H1 (cell line): ENCODE data around the gene OCRL. TPM values are rescaled to one million over a fixed set of nuclear protein-coding genes. Genes with fewer than 3 reads are reported as not detected.

ENCODE experiments used
- CTCF ChIA-PET: fragments of 300-600 bp; sonication (Branson Sonifier 250); formaldehyde crosslinking; loops from one replicate; lab custom pipeline; 2021; ENCODE audit not compliant: partially characterized antibody; lab: Charles Lee
- POLR2A ChIA-PET: fragments of 300-600 bp; sonication (Branson Sonifier 250); formaldehyde crosslinking; loops from one replicate; lab custom pipeline; 2021; ENCODE audit warnings: inconsistent platforms; ENCODE audit not compliant: partially characterized antibody; lab: Charles Lee
- DNase-seq, 2 experiments: peaks; one replicate each; pipeline versions ENCODE4 v3.0.0 to v3.0.0-alpha.2; 2010 to 2022; ENCODE audit warnings: low spot score in 2 of 2, low read depth in 1 of 2, mixed read lengths in 1 of 2
- FAIRE-seq: peaks from 2 replicates; lab custom pipeline; 2011; peaks lifted over from hg19 to GRCh38; lab: Jason Lieb, UNC
- H2AFZ ChIP-seq: 2 replicates; pipeline ENCODE4 v1.8.1; 2012; ENCODE audit warnings: low read length, inconsistent platforms
- H2AK5ac ChIP-seq: 2 replicates; pipeline ENCODE4 v1.6.1; 2013; ENCODE audit warnings: low read depth, low read length
- H2BK120ac ChIP-seq: replicated peaks from 2 replicates; pipeline ENCODE3; 2013; ENCODE audit warnings: low read depth, low read length, inconsistent platforms
- H2BK12ac ChIP-seq: 2 replicates; pipeline ENCODE4 v1.6.1; 2013; ENCODE audit warnings: low read depth, low read length
- H2BK15ac ChIP-seq: 2 replicates; pipeline ENCODE4 v1.6.1; 2013; ENCODE audit warnings: low read length
- H2BK20ac ChIP-seq: 2 replicates; pipeline ENCODE4 v1.6.1; 2013; ENCODE audit warnings: low read length
- H2BK5ac ChIP-seq: 2 replicates; pipeline ENCODE4 v1.6.1; 2013; ENCODE audit warnings: low read depth, low read length
- H3K14ac ChIP-seq: 2 replicates; pipeline ENCODE4 v1.6.1; 2013; ENCODE audit warnings: inconsistent platforms; ENCODE audit not compliant: insufficient read length
- H3K18ac ChIP-seq: 2 replicates; pipeline ENCODE4 v1.6.1; 2013; ENCODE audit warnings: low read length; ENCODE audit errors: extremely low read depth
- H3K23ac ChIP-seq: 2 replicates; pipeline ENCODE4 v1.6.1; 2013; ENCODE audit warnings: inconsistent platforms; ENCODE audit not compliant: insufficient read length
- H3K23me2 ChIP-seq: 2 replicates; pipeline ENCODE4 v1.6.1; 2013; ENCODE audit warnings: low read depth, low read length
- H3K27ac ChIP-seq: 2 replicates; pipeline ENCODE4 v1.6.1; 2011; ENCODE audit warnings: low read depth, low read length, inconsistent platforms
- H3K27me3 ChIP-seq, 4 experiments: replicated peaks in 1 of 4; 1 replicate in 1 of 4; 2 replicates in 3 of 4; pipeline versions ENCODE4 v1.6.1 to v1.8.1; 2011 to 2013; ENCODE audit warnings: low read length in 3 of 4, mild to moderate bottlenecking in 3 of 4, inconsistent platforms in 2 of 4, mixed read lengths in 2 of 4, moderate library complexity in 1 of 4; ENCODE audit not compliant: control insufficient read depth in 3 of 4, insufficient read depth in 3 of 4; ENCODE audit errors: extremely low read depth in 1 of 4
- H3K36me3 ChIP-seq, 4 experiments: 2 replicates each; pipeline versions ENCODE4 v1.6.1 to v1.8.1; 2011 to 2013; ENCODE audit warnings: mild to moderate bottlenecking in 4 of 4, low read length in 3 of 4, moderate library complexity in 2 of 4, control low read depth in 1 of 4, inconsistent platforms in 1 of 4; ENCODE audit not compliant: insufficient read depth in 4 of 4, control insufficient read depth in 2 of 4
- H3K4ac ChIP-seq: replicated peaks from 2 replicates; pipeline ENCODE3; 2013; ENCODE audit warnings: low read length, low read depth, mixed read lengths, inconsistent platforms; ENCODE audit not compliant: insufficient read length
- H3K4me1 ChIP-seq, 4 experiments: replicated peaks in 1 of 4; 1 replicate in 1 of 4; 2 replicates in 3 of 4; pipeline versions ENCODE4 v1.6.1 to v1.8.1; 2011 to 2013; ENCODE audit warnings: low read length in 3 of 4, inconsistent platforms in 2 of 4, mixed read lengths in 1 of 4; ENCODE audit not compliant: insufficient read depth in 4 of 4, control insufficient read depth in 3 of 4
- H3K4me2 ChIP-seq, 2 experiments: 2 replicates each; pipeline versions ENCODE4 v1.6.1 to v1.8.1; 2011 to 2013; ENCODE audit warnings: low read depth in 2 of 2, low read length in 2 of 2, control low read depth in 1 of 2, inconsistent platforms in 1 of 2, mild to moderate bottlenecking in 1 of 2; ENCODE audit not compliant: insufficient read depth in 1 of 2
- H3K4me3 ChIP-seq, 4 experiments: fragments of 200-600, 300-600 bp in 1 of 4; sonication (generic), shearing (Covaris generic), sonication (Bioruptor Twin) in 1 of 4; 2 replicates each; pipeline versions ENCODE4 v1.5.1 to v1.8.1; 2011 to 2016; ENCODE audit warnings: low read length in 4 of 4, low read depth in 3 of 4, control low read depth in 2 of 4, inconsistent platforms in 2 of 4, mild to moderate bottlenecking in 2 of 4, mixed read lengths in 1 of 4, moderate library complexity in 1 of 4; ENCODE audit not compliant: insufficient read depth in 2 of 4; ENCODE audit errors: extremely low read depth in 1 of 4
- H3K56ac ChIP-seq: replicated peaks from 2 replicates; pipeline ENCODE3; 2013; ENCODE audit warnings: low read depth, mild to moderate bottlenecking, mixed read lengths, low read length, inconsistent platforms; ENCODE audit not compliant: insufficient read length
- H3K79me1 ChIP-seq: 2 replicates; pipeline ENCODE4 v1.6.1; 2013; ENCODE audit warnings: low read depth, low read length, control low read depth
- H3K79me2 ChIP-seq, 2 experiments: 2 replicates each; pipeline versions ENCODE4 v1.6.1 to v1.8.1; 2012 to 2013; ENCODE audit warnings: low read length in 2 of 2, mild to moderate bottlenecking in 2 of 2, inconsistent platforms in 1 of 2; ENCODE audit not compliant: insufficient read depth in 2 of 2, control insufficient read depth in 1 of 2
- H3K9ac ChIP-seq, 4 experiments: replicated peaks in 1 of 4; 1 replicate in 1 of 4; 2 replicates in 3 of 4; pipeline versions ENCODE4 v1.6.1 to v1.8.1; 2011 to 2013; ENCODE audit warnings: low read depth in 3 of 4, low read length in 3 of 4, control low read depth in 2 of 4, mild to moderate bottlenecking in 2 of 4, moderate library complexity in 2 of 4, inconsistent platforms in 1 of 4; ENCODE audit errors: extremely low read depth in 1 of 4
- H3K9me3 ChIP-seq, 2 experiments: 2 replicates each; pipeline versions ENCODE4 v1.6.1 to v1.8.1; 2012 to 2013; ENCODE audit warnings: mild to moderate bottlenecking in 2 of 2, moderate library complexity in 2 of 2, control low read depth in 1 of 2, inconsistent platforms in 1 of 2, low read depth in 1 of 2, low read length in 1 of 2, mixed read lengths in 1 of 2; ENCODE audit not compliant: insufficient read depth in 2 of 2
- H4K20me1 ChIP-seq, 2 experiments: replicated peaks in 1 of 2; 2 replicates each; pipeline versions ENCODE3 to v1.8.1; 2011 to 2013; ENCODE audit warnings: inconsistent platforms in 2 of 2, low read length in 2 of 2, mild to moderate bottlenecking in 1 of 2; ENCODE audit not compliant: insufficient read depth in 2 of 2, control insufficient read depth in 1 of 2
- H4K5ac ChIP-seq: 2 replicates; pipeline ENCODE4 v1.6.1; 2013; ENCODE audit warnings: low read length, low read depth, mixed read lengths, inconsistent platforms; ENCODE audit not compliant: insufficient read length
- H4K8ac ChIP-seq: 2 replicates; pipeline ENCODE4 v1.8.0; 2013; ENCODE audit warnings: mild to moderate bottlenecking, moderate library complexity, low read length, inconsistent platforms; ENCODE audit not compliant: insufficient read depth; ENCODE audit errors: extremely low read depth
- H4K91ac ChIP-seq: replicated peaks from 2 replicates; pipeline ENCODE3; 2013; ENCODE audit warnings: low read length, mixed read lengths, inconsistent platforms; ENCODE audit not compliant: insufficient read length
- BRCA1 ChIP-seq: IDR thresholded peaks from 2 replicates; pipeline ENCODE4 v1.6.1; 2012; ENCODE audit warnings: low read depth, low read length, improper control_type of control experiment
- CBX5 ChIP-seq: fragments of 300-800, 300-1000 bp; sonication (generic); IDR thresholded peaks from 2 replicates; pipeline ENCODE4 v1.7.1; 2016; ENCODE audit warnings: antibody characterized with exemption, low read length, low read depth
- FOSL1 ChIP-seq: IDR thresholded peaks from 2 replicates; pipeline ENCODE4 v1.6.1; 2011; ENCODE audit warnings: mild to moderate bottlenecking, low read depth, low read length, moderate library complexity; ENCODE audit not compliant: insufficient read depth
- NANOG ChIP-seq: IDR thresholded peaks from 2 replicates; pipeline ENCODE4 v1.6.1; 2011; ENCODE audit warnings: low read length, low read depth, mild to moderate bottlenecking, inconsistent platforms; ENCODE audit not compliant: insufficient read depth, poor library complexity, severe bottlenecking
- POLR2AphosphoS5 ChIP-seq: IDR thresholded peaks from 2 replicates; pipeline ENCODE4 v1.6.1; 2011; ENCODE audit warnings: low read depth, low read length
- POU5F1 ChIP-seq: IDR thresholded peaks from 2 replicates; pipeline ENCODE4 v1.6.1; 2011; ENCODE audit warnings: low read depth, mild to moderate bottlenecking, low read length, moderate library complexity
- RBBP5 ChIP-seq: IDR thresholded peaks from 2 replicates; pipeline ENCODE4 v1.7.1; 2012; ENCODE audit warnings: low read depth, mild to moderate bottlenecking, inconsistent platforms, low read length, moderate library complexity, borderline replicate concordance
- TAF7 ChIP-seq: optimal IDR thresholded peaks from 2 replicates; pipeline ENCODE3; 2011; ENCODE audit warnings: low read depth, mild to moderate bottlenecking, inconsistent platforms, low read length, moderate library complexity, borderline replicate concordance
- WGBS, 2 experiments: shearing (Covaris generic) in 1 of 2; methylation state at CpG; one replicate each; pipeline versions ENCODE4 v1.1.6 to v1.1.7; 2013 to 2015; ENCODE audit warnings: low lambda C conversion rate in 2 of 2, mixed read lengths in 2 of 2, inconsistent platforms in 1 of 2, low coverage in 1 of 2, missing lambda C conversion rate in 1 of 2; ENCODE audit not compliant: insufficient replicate concordance in 2 of 2, insufficient coverage in 1 of 2, insufficient read length in 1 of 2; ENCODE audit errors: extremely low coverage in 1 of 2, missing lambda C conversion rate in 1 of 2; 5-methylcytosine and 5-hydroxymethylcytosine counted together
- polyA plus RNA-seq, 7 experiments: library from polyadenylated mRNA; depleted of rRNA in 3 of 7; stranded (reverse) in 5 of 7; unstranded in 2 of 7; fragments of >200 nt in 5 of 7; fragments of 200-250 nt in 2 of 7; gene quantifications; 1 replicate in 5 of 7; 2 replicates in 1 of 7; 4 replicates in 1 of 7; pipeline versions ENCODE4 v1.2.1 to v1.2.3, GENCODE V29; 2011 to 2013; ENCODE audit warnings: missing spikeins in 2 of 7, mixed read lengths in 2 of 7
- total RNA-seq: library from RNA; stranded (reverse); fragmentation: NEBNext Ultra II Directional; extraction: Animal tissue kit (Norgen Biotek cat#: 25700); gene quantifications from 2 replicates; pipeline ENCODE4 v1.2.1, GENCODE V29; 2021

OCRL gene
- total and polyA plus RNA-seq, 2 of the 8 experiments (the other 6 are each of a cell fraction or from before 2014, with no cell fraction given) = 12.7 to 15.1 TPM

DNA sequence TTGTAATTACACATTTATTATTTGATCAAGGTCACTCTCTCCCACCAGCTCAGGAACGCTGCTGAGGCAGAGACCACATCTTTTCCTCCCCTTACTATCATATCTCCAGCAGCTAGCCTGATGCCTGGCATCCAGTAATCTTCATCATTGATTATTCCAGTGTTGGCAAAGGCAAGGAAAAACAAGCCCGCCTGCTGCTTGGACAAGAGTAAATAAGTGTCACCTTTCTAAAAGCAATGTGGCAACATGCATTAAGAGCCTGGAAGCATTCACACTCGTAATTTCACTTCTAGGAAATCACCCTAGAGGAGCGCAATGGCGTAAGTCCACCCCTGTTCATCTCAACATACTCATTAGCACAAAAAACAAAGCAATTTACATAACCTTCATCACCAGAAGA lies 59.9 kb downstream of the OCRL start:
- Histone ChIP-seq H2AFZ (no peak overlapping the region), H2BK5ac (no peak overlapping the region), H3K23ac (no peak overlapping the region), H3K36me3 (no peaks in the 10 kb centered on the region), H3K79me2 (no peaks in the 10 kb centered on the region), H3K14ac (no peak overlapping the region), H2BK120ac (no peak overlapping the region), H3K18ac (no peak overlapping the region), H3K4me2 (no peak overlapping the region), H3K23me2 (no peaks in the 10 kb centered on the region), H4K91ac (no peak overlapping the region), H3K27me3 (no peaks in the 10 kb centered on the region), H2AK5ac (no peak overlapping the region), H4K20me1 (no peaks in the 10 kb centered on the region), H3K4me1 (no peaks in the 10 kb centered on the region; a peak in 3 of 7 replicates), H3K27ac (no peak overlapping the region), H2BK15ac (no peak overlapping the region), H3K4me3 (no peak overlapping the region), H2BK20ac (no peak overlapping the region), H3K9me3 (no peaks in the 10 kb centered on the region), H3K79me1 (no peaks in the 10 kb centered on the region), H4K5ac (no peak overlapping the region), H4K8ac (no peak overlapping the region), H3K9ac (no peak overlapping the region)
- whole genome bisulfite sequencing, 2 experiments = 91% methylated on average over 5 of the region's 5 CpGs; no CpG with 5 or more reads in 1 of the 2 experiments
- no peak for FAIRE-seq
- POLR2A ChIA-PET = no interaction called here
- no peak for DNase-seq
- TF ChIP-seq RBBP5 (no peak), BRCA1 (no peak), POU5F1 (no peak), TAF7 (no peak), FOSL1 (no peak), CBX5 (no peak), NANOG (no peak), POLR2AphosphoS5 (no peak)
- TF ChIP-seq, all 59 proteins: peak for 0
- CTCF ChIA-PET = interaction anchor here (0.7 to 1.0 kb wide), 3 partner anchors 37 to 469 kb away, joined by 3 to 4 read pairs (median 4); no protein-coding TSS in a partner anchor
- no peak overlapping the region for H3K56ac ChIP-seq
- H3K4ac ChIP-seq = no peak overlapping the region
- no peak overlapping the region for H2BK12ac ChIP-seq
